ENCODE measurements around the gene COTL1.

The COTL1 gene

GRCh38 chr16:84535408-84535807, 82.5 kb downstream of the COTL1 start:
- ATAC-seq: no peak
- TF ChIP-seq GLIS3 (CRISPR knock-in tag; IDR thresholded peaks at IDR 0.05) (no peak), CSRNP3 (CRISPR knock-in tag; IDR thresholded peaks at IDR 0.05) (no peak), RARB (CRISPR knock-in tag; IDR thresholded peaks at IDR 0.05) (no peak), POU6F1 (CRISPR knock-in tag; IDR thresholded peaks at IDR 0.05; ENCODE audit: borderline replicate concordance, low read depth) (no peak), ZFP30 (CRISPR knock-in tag; IDR thresholded peaks at IDR 0.05) (no peak), CREB5 (CRISPR knock-in tag; IDR thresholded peaks at IDR 0.05; ENCODE audit: low read depth) (no peak), CSDC2 (CRISPR knock-in tag; IDR thresholded peaks at IDR 0.05) (no peak), ZFP3 (CRISPR knock-in tag; IDR thresholded peaks at IDR 0.05) (no peak), TCF4 (CRISPR knock-in tag; IDR thresholded peaks at IDR 0.05; ENCODE audit: borderline replicate concordance) (no peak), SNAI2 (CRISPR knock-in tag; IDR thresholded peaks at IDR 0.05) (no peak), OSR1 (CRISPR knock-in tag; IDR thresholded peaks at IDR 0.05) (no peak)

- no peak for ATAC-seq
- TF ChIP-seq ESRRG (CRISPR knock-in tag; IDR thresholded peaks at IDR 0.05) (no peak), PATZ1 (CRISPR knock-in tag; IDR thresholded peaks at IDR 0.05; ENCODE audit: borderline replicate concordance) (no peak), SNAI2 (CRISPR knock-in tag; IDR thresholded peaks at IDR 0.05) (no peak), GLIS3 (CRISPR knock-in tag; IDR thresholded peaks at IDR 0.05) (no peak), PPARA (CRISPR knock-in tag; IDR thresholded peaks at IDR 0.05; ENCODE audit: borderline replicate concordance) (no peak), ZNF565 (CRISPR knock-in tag; conservative IDR thresholded peaks at IDR 0.05; ENCODE audit: low read depth) (no peak), ZFP30 (CRISPR knock-in tag; IDR thresholded peaks at IDR 0.05) (no peak)
Measured at GRCh38 chr16:84534815-84535214, 83.1 kb downstream of the COTL1 start.

GRCh38 chr16:84532855-84533486, 84.9 kb downstream of the COTL1 start:
- peak; percentile 2; the same call in 2 of the 3 replicates for ATAC-seq
- no peak for TF ChIP-seq ZNF565 (CRISPR knock-in tag; conservative IDR thresholded peaks at IDR 0.05; ENCODE audit: low read depth)
- TF ChIP-seq ZNF70 (CRISPR knock-in tag; IDR thresholded peaks at IDR 0.05): no peak
- TF ChIP-seq ESRRG (CRISPR knock-in tag; IDR thresholded peaks at IDR 0.05): no peak
- no peak for TF ChIP-seq CSRNP3 (CRISPR knock-in tag; IDR thresholded peaks at IDR 0.05)
- TF ChIP-seq SNAI2 (CRISPR knock-in tag; IDR thresholded peaks at IDR 0.05): no peak
- no peak for TF ChIP-seq POU6F1 (CRISPR knock-in tag; IDR thresholded peaks at IDR 0.05; ENCODE audit: borderline replicate concordance, low read depth)
- TF ChIP-seq TOX (CRISPR knock-in tag; IDR thresholded peaks at IDR 0.05; ENCODE audit: borderline replicate concordance): no peak
- no peak for TF ChIP-seq GLIS3 (CRISPR knock-in tag; IDR thresholded peaks at IDR 0.05)
- no peak for TF ChIP-seq ZFP30 (CRISPR knock-in tag; IDR thresholded peaks at IDR 0.05)
- no peak for TF ChIP-seq ZNF8 (CRISPR knock-in tag; IDR thresholded peaks at IDR 0.05)
- TF ChIP-seq CREB5 (CRISPR knock-in tag; IDR thresholded peaks at IDR 0.05; ENCODE audit: low read depth): no peak
- no peak for TF ChIP-seq TCF4 (CRISPR knock-in tag; IDR thresholded peaks at IDR 0.05; ENCODE audit: borderline replicate concordance)
- no peak for TF ChIP-seq PPARA (CRISPR knock-in tag; IDR thresholded peaks at IDR 0.05; ENCODE audit: borderline replicate concordance)
- TF ChIP-seq ZFP3 (CRISPR knock-in tag; IDR thresholded peaks at IDR 0.05): no peak
- no peak for TF ChIP-seq BACH2 (CRISPR knock-in tag; IDR thresholded peaks at IDR 0.05; ENCODE audit: borderline replicate concordance)
- no peak for TF ChIP-seq ISL1 (CRISPR knock-in tag; IDR thresholded peaks at IDR 0.05)
- no peak for TF ChIP-seq CSDC2 (CRISPR knock-in tag; IDR thresholded peaks at IDR 0.05)
- no peak for TF ChIP-seq ZC3H10 (CRISPR knock-in tag; IDR thresholded peaks at IDR 0.05)
- TF ChIP-seq PATZ1 (CRISPR knock-in tag; IDR thresholded peaks at IDR 0.05; ENCODE audit: borderline replicate concordance): no peak
- no peak for TF ChIP-seq OSR1 (CRISPR knock-in tag; IDR thresholded peaks at IDR 0.05)

Measured in SK-N-SH treated with all-trans-retinoic acid at 6 μM for 48 hours (cell line).